SK-N-SH (cell line): ENCODE results near the gene MVP. TPM values are rescaled to one million over a fixed set of nuclear protein-coding genes. Genes with fewer than 3 reads are reported as not detected.
A peak's percentile ranks its signal among the peaks of the same experiment; 100 is the strongest.

Experiments used
- CTCF ChIA-PET: fragments of 300-600, 350-600 bp; formaldehyde crosslinking; extraction: SDS; loops from one replicate; lab custom pipeline; 2021; lab: Yijun Ruan, JAX
- POLR2A ChIA-PET: fragments of 350-600 bp; sonication (Branson Sonifier 250); formaldehyde crosslinking; extraction: SDS; loops from one replicate; lab custom pipeline; 2020; ENCODE audit warnings: antibody characterized with exemption, inconsistent platforms; lab: Yijun Ruan, JAX
- DNase-seq: peaks from one replicate; pipeline ENCODE4 v3.0.0; 2012
- H2AFZ ChIP-seq: fragments of 200-600 bp; sonication (generic); 2 replicates; pipeline ENCODE4 v1.8.1; 2016; ENCODE audit warnings: antibody characterized with exemption, mild to moderate bottlenecking, low read depth
- H3F3A ChIP-seq: fragments of 200-600 bp; sonication (generic); replicated peaks from 2 replicates; pipeline ENCODE3; 2016; ENCODE audit warnings: antibody characterized with exemption, mild to moderate bottlenecking; ENCODE audit not compliant: insufficient read depth
- H3K27ac ChIP-seq, 2 experiments: fragments of 200-500 bp in 1 of 2; fragments of 200-600 bp in 1 of 2; sonication (Bioruptor generic) in 1 of 2; sonication (generic), shearing (Covaris generic) in 1 of 2; 2 replicates each; pipeline versions ENCODE4 v1.5.1 to v1.6.1; 2014 to 2016; ENCODE audit warnings: low read depth in 2 of 2, inconsistent platforms in 1 of 2, low read length in 1 of 2, mild to moderate bottlenecking in 1 of 2, mixed read lengths in 1 of 2
- H3K27me3 ChIP-seq: fragments of 200-600 bp; sonication (generic), shearing (Covaris generic); 2 replicates; pipeline ENCODE4 v1.6.1; 2016; ENCODE audit warnings: mixed run types; ENCODE audit not compliant: insufficient read depth
- H3K36me3 ChIP-seq, 2 experiments: fragments of 200-500 bp in 1 of 2; fragments of 200-600 bp in 1 of 2; sonication (Bioruptor generic) in 1 of 2; sonication (generic) in 1 of 2; replicated peaks in 1 of 2; 2 replicates each; pipeline versions ENCODE3 to v1.5.1; 2014 to 2016; ENCODE audit warnings: low read length in 1 of 2, mild to moderate bottlenecking in 1 of 2; ENCODE audit not compliant: insufficient read depth in 2 of 2, control insufficient read depth in 1 of 2
- H3K4me1 ChIP-seq, 2 experiments: fragments of 200-500 bp in 1 of 2; fragments of 200-600 bp in 1 of 2; sonication (Bioruptor generic) in 1 of 2; sonication (generic), shearing (Covaris generic) in 1 of 2; 2 replicates each; pipeline versions ENCODE4 v1.5.1 to v1.6.1; 2014 to 2016; ENCODE audit warnings: low read depth in 1 of 2, low read length in 1 of 2, mixed run types in 1 of 2; ENCODE audit not compliant: insufficient read depth in 2 of 2, control insufficient read depth in 1 of 2
- H3K4me2 ChIP-seq: fragments of 200-600 bp; sonication (generic), shearing (Covaris generic); 2 replicates; pipeline ENCODE4 v1.6.1; 2017; ENCODE audit warnings: mixed run types
- H3K4me3 ChIP-seq, 2 experiments: fragments of 200-500 bp in 1 of 2; fragments of 200-600 bp in 1 of 2; sonication (Bioruptor generic) in 1 of 2; sonication (generic), shearing (Covaris generic) in 1 of 2; 2 replicates each; pipeline versions ENCODE4 v1.5.1 to v1.8.1; 2014 to 2016; ENCODE audit warnings: low read depth in 2 of 2, inconsistent platforms in 1 of 2, low read length in 1 of 2, mild to moderate bottlenecking in 1 of 2, mixed read lengths in 1 of 2, moderate library complexity in 1 of 2
- H3K79me2 ChIP-seq: fragments of 200-600 bp; sonication (generic); 2 replicates; pipeline ENCODE4 v1.8.1; 2017; ENCODE audit warnings: mild to moderate bottlenecking; ENCODE audit not compliant: insufficient read depth
- H3K9ac ChIP-seq: fragments of 200-600 bp; sonication (generic); 2 replicates; pipeline ENCODE4 v1.6.1; 2017; ENCODE audit warnings: mixed run types
- H3K9me2 ChIP-seq: fragments of 200-600 bp; sonication (generic); 2 replicates; pipeline ENCODE4 v1.6.1; 2017; ENCODE audit warnings: mixed run types
- H3K9me3 ChIP-seq: fragments of 200-600 bp; sonication (generic); 2 replicates; pipeline ENCODE4 v1.6.1; 2017; ENCODE audit warnings: mixed run types, mild to moderate bottlenecking, moderate library complexity
- H4K20me1 ChIP-seq: fragments of 200-600 bp; sonication (generic); 2 replicates; pipeline ENCODE4 v1.6.1; 2017; ENCODE audit warnings: mild to moderate bottlenecking, mixed run types; ENCODE audit not compliant: insufficient read depth
- FOXM1 ChIP-seq: IDR thresholded peaks from 2 replicates; pipeline ENCODE4 v1.4.0; 2012; ENCODE audit warnings: low read depth, mild to moderate bottlenecking
- GATA2 ChIP-seq: sonication (generic); formaldehyde crosslinking; IDR thresholded peaks from 2 replicates; pipeline ENCODE4 v1.5.0; 2020; ENCODE audit warnings: mild to moderate bottlenecking, missing genetic modification reagents
- MAX ChIP-seq: IDR thresholded peaks from 2 replicates; pipeline ENCODE4 v1.4.0; 2012; ENCODE audit warnings: low read depth
- TAF1 ChIP-seq: IDR thresholded peaks from 2 replicates; pipeline ENCODE4 v1.6.1; 2012; ENCODE audit warnings: low read depth, mild to moderate bottlenecking, low read length, moderate library complexity, borderline replicate concordance
- TCF12 ChIP-seq: IDR thresholded peaks from 2 replicates; pipeline ENCODE4 v1.4.0; 2012
- ZBTB33 ChIP-seq: IDR thresholded peaks from 2 replicates; pipeline ENCODE4 v1.4.0; 2012; ENCODE audit warnings: low read depth, borderline replicate concordance
- WGBS: methylation state at CpG from one replicate; pipeline ENCODE4 v1.1.6; 2017; ENCODE audit warnings: low lambda C conversion rate; 5-methylcytosine and 5-hydroxymethylcytosine counted together
- polyA plus RNA-seq, 3 experiments: library from polyadenylated mRNA; depleted of rRNA; stranded (reverse); fragments of >200 nt; gene quantifications; 2 replicates each; pipeline ENCODE4 v1.2.3, GENCODE V29; 2012

The MVP gene
- polyA plus RNA-seq, 1 of the 3 experiments (the other 2 are of a cell fraction): 222 TPM

GRCh38 chr16:29852654-29853053 is 32.4 kb downstream of the MVP start (continued):
- no peak for TF ChIP-seq GATA2 (CRISPR knock-in tag)

GRCh38 chr16:29854520-29855100 is 34.3 kb downstream of the MVP start:
- WGBS: 91% methylated on average over 5 of the region's 5 CpGs
- peaks cover 27% of the 10 kb centered on the region for H3F3A ChIP-seq
- H3K27me3 ChIP-seq: no peaks in the 10 kb centered on the region
- no peak overlapping the region for H3K27ac ChIP-seq
- no peak for DNase-seq
- no peak for TF ChIP-seq ZBTB33
- no peak overlapping the region for H3K4me3 ChIP-seq
- H3K4me2 ChIP-seq: no peak overlapping the region
- POLR2A ChIA-PET: interaction anchor here (0.6 to 1.1 kb wide), 3 partner anchors 46 to 167 kb away, joined by 3 to 4 read pairs (median 3); partner anchors contain the start of gene ASPHD1
- no peaks in the 10 kb centered on the region for H3K79me2 ChIP-seq
- H3K36me3 ChIP-seq: peaks cover 0 to 7% of the 10 kb centered on the region in 2 experiments
- H2AFZ ChIP-seq: no peak overlapping the region
- no peak overlapping the region for H3K9ac ChIP-seq
- H4K20me1 ChIP-seq: no peaks in the 10 kb centered on the region
- no peaks in the 10 kb centered on the region for H3K9me2 ChIP-seq
- CTCF ChIA-PET: interaction anchor here (0.9 to 2.7 kb wide), 4 partner anchors 9 to 55 kb away, joined by 3 to 10 read pairs (median 5); partner anchors contain the start of genes MAZ and MVP
- H3K4me1 ChIP-seq: peaks cover 0 to 13% of the 10 kb centered on the region in 2 experiments; a peak in 1 of 4 replicates
- no peaks in the 10 kb centered on the region for H3K9me3 ChIP-seq

- DNase-seq: no peak
- peaks cover 5 to 14% of the 10 kb centered on the region in 2 experiments for H3K36me3 ChIP-seq
- H3K27ac ChIP-seq: no peak overlapping the region; a peak in 1 of 4 replicates
- WGBS: 79% methylated on average over 7 of the region's 7 CpGs
- no peak overlapping the region for H2AFZ ChIP-seq
- no peaks in the 10 kb centered on the region for H3K9me2 ChIP-seq
- ChIA-PET POLR2A (no interaction called here), CTCF (interaction anchor here (1.2 to 1.4 kb wide), 3 partner anchors 9 to 27 kb away, joined by 3 to 8 read pairs (median 5); no protein-coding TSS in a partner anchor)
- no peaks in the 10 kb centered on the region for H4K20me1 ChIP-seq
- no peak for TF ChIP-seq TAF1
- TF ChIP-seq MAX: no peak
- TF ChIP-seq FOXM1: no peak
- peak; percentile 44; the same call in 1 of the 2 replicates for TF ChIP-seq TCF12
- no peak overlapping the region for H3K9ac ChIP-seq
- H3K9me3 ChIP-seq: no peaks in the 10 kb centered on the region
- H3K27me3 ChIP-seq: no peaks in the 10 kb centered on the region
- H3K4me1 ChIP-seq: peaks cover 0 to 26% of the 10 kb centered on the region in 2 experiments; a peak in 1 of 4 replicates
- H3K4me3 ChIP-seq: no peak overlapping the region
- H3K79me2 ChIP-seq: peaks cover 14% of the 10 kb centered on the region
- no peak overlapping the region for H3K4me2 ChIP-seq
- peaks cover 18% of the 10 kb centered on the region for H3F3A ChIP-seq
Measured at GRCh38 chr16:29857133-29857760, 37.0 kb downstream of the MVP start.
